ENCODE results near the gene HOXA3.

Gene HOXA3

DNA sequence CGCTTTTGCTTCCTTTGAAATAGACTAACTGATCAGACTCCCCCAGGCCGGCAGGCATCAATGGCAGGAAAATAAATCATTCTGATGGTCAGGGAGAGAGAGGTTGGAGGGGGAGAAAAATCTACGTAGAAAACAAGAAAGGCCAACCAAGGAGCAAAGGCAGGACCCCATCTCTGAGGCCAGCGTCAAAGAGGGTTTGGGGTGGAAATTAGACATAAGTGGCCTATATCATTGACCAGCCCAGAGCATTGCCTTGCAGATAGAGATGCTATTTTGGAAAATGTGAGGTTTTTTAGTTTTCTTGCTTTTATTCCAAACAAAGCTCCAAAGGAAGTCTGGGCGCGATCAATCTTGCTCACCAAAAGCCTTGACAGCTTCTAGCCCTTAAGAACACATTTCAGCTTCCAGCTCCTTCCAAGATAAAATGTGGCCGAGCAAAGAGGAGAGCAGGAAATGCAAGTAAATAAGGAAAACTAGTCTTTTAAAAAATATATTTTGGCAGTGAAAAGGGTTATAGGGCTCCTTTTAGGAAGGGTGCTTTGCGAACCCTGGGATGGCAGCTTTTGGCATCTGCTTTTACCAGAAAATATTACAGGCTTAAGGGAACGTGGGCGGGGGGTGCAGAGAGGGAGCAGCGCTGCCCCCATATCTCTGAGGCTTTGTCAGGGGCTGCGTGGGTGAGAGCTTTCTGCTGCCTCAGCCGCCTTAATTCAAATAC lies 47.9 kb downstream of the HOXA3 start:
- H3K27ac ChIP-seq (ENCODE audit: low read depth, low read length), result no peak overlapping the region
- H3K9me3 ChIP-seq (ENCODE audit: control insufficient read depth, insufficient read depth, low read length), result no peaks in the 10 kb centered on the region
- peaks cover 100% of the 10 kb centered on the region for H3K27me3 ChIP-seq (ENCODE audit: control insufficient read depth, insufficient read depth, low read length)
- no peaks in the 10 kb centered on the region for H3K36me3 ChIP-seq (ENCODE audit: control insufficient read depth, insufficient read depth, low read length)
- H3K4me1 ChIP-seq (ENCODE audit: control insufficient read depth, insufficient read depth, low read length), result peaks cover 26% of the 10 kb centered on the region
- no peak overlapping the region for H3K9ac ChIP-seq (ENCODE audit: low read depth, low read length)
- H3K4me3 ChIP-seq (ENCODE audit: low read depth, low read length), result no peak overlapping the region

DNA sequence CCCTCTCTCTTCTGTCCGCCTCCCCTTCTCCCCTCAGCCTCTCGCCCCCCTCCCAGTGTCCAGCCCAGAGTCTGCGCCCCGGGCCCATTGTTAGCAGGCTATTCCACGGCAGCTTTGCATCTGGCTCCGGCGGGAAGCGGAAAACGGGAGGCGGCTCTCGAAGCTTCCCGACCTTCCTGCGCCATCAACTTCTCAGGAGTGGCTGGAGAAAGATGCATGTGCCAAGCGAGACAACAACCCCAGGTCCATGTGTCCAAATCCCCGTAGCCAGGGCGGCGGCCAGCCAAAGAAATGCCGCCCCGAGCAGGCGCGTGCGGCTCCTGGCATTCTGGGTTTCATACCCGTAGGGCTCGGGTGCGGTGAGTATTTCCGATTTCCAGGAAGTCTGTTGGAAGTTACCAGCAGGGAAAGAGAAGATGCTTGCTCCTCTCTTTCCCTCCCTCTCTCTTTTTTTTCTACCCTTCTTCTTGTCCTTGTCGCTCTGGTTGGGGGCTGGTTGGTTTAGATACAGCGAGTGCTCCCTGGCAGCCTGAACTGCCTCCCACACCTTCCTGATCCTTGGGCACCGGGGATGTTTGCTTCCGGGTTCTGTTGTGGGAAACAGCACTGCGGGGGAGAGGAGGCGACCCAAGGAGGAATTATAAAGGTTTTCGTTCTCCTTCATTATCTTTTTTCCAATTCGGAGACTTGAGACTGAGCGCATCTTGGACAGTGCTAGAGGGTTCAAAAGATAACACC lies 48.7 kb downstream of the HOXA3 start:
- no peaks in the 10 kb centered on the region for H3K9me3 ChIP-seq (ENCODE audit: control insufficient read depth, insufficient read depth, low read length)
- H3K4me3 ChIP-seq (ENCODE audit: low read depth, low read length), result no peak overlapping the region
- peaks cover 100% of the 10 kb centered on the region for H3K27me3 ChIP-seq (ENCODE audit: control insufficient read depth, insufficient read depth, low read length)

GRCh38 chr7:27102581-27103442 lies 49.6 kb downstream of the HOXA3 start, which contains the start of gene HOXA2:
HOXA2 (minus strand) TSS chr7:27102683; CDS start chr7:27102500, 183 bp downstream.
- Histone ChIP-seq H3K27ac (ENCODE audit: low read depth, low read length) (no peak within 1 kb of the TSS), H3K4me3 (ENCODE audit: low read depth, low read length) (no peak within 1 kb of the TSS), H3K9ac (ENCODE audit: low read depth, low read length) (no peak within 1 kb of the TSS), H3K9me3 (ENCODE audit: control insufficient read depth, insufficient read depth, low read length) (no peaks in the 10 kb centered on the region), H3K36me3 (ENCODE audit: control insufficient read depth, insufficient read depth, low read length) (no peaks in the 10 kb centered on the region), H3K27me3 (ENCODE audit: control insufficient read depth, insufficient read depth, low read length) (peaks cover 100% of the 10 kb centered on the region), H3K4me1 (ENCODE audit: control insufficient read depth, insufficient read depth, low read length) (peaks cover 28% of the 10 kb centered on the region)

More for the DNA sequence above, 48.7 kb downstream of the HOXA3 start:
- Histone ChIP-seq H3K4me1 (ENCODE audit: control insufficient read depth, insufficient read depth, low read length) (peaks cover 26% of the 10 kb centered on the region), H3K27ac (ENCODE audit: low read depth, low read length) (no peak overlapping the region), H3K36me3 (ENCODE audit: control insufficient read depth, insufficient read depth, low read length) (no peaks in the 10 kb centered on the region), H3K9ac (ENCODE audit: low read depth, low read length) (no peak overlapping the region)

DNA sequence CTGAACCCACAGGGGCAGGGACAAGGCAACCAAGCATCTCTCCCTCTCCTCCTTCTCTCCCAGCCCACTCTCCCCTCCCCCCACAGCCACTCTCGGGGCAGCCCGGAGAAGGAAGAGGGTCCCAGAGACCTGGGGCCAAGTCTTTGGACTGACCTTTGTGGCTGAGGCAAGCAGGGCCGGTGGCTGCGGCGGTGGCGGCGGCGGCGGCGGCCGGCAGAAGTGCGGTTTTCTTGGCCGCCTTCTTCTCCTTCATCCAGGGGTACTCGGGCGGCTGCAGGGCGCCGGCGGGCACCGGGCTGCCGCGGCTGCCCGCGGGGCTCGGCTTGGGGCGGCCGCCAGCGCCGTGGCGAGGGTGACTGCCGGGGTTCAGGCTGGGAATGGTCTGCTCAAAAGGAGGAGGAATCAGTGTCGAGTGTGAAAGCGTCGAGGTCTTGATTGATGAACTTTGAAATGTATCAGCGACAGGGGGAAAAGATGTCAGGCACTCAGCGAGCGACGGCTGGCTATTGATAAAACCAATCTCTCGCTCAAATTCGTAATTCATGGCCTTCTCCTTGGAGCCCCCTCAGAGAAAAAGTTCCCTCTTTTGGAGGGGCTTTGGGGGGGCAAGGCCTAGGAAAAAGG lies 50.3 kb downstream of the HOXA3 start:
- H3K27ac ChIP-seq (ENCODE audit: low read depth, low read length), result no peak overlapping the region

GRCh38 chr7:27101171-27101956 lies 51.0 kb downstream of the HOXA3 start:
- Histone ChIP-seq H3K27me3 (ENCODE audit: control insufficient read depth, insufficient read depth, low read length) (peaks cover 100% of the 10 kb centered on the region), H3K27ac (ENCODE audit: low read depth, low read length) (peak overlapping the region; percentile 32), H3K4me3 (ENCODE audit: low read depth, low read length) (0 out of 2 replicates have a peak overlapping the region, but pooled peaks have one; percentile 29), H3K4me1 (ENCODE audit: control insufficient read depth, insufficient read depth, low read length) (peaks cover 33% of the 10 kb centered on the region), H3K9ac (ENCODE audit: low read depth, low read length) (no peak overlapping the region), H3K9me3 (ENCODE audit: control insufficient read depth, insufficient read depth, low read length) (no peaks in the 10 kb centered on the region), H3K36me3 (ENCODE audit: control insufficient read depth, insufficient read depth, low read length) (no peaks in the 10 kb centered on the region)

More for the DNA sequence above, 50.3 kb downstream of the HOXA3 start:
- H3K27me3 ChIP-seq (ENCODE audit: control insufficient read depth, insufficient read depth, low read length), result peaks cover 100% of the 10 kb centered on the region
- no peaks in the 10 kb centered on the region for H3K36me3 ChIP-seq (ENCODE audit: control insufficient read depth, insufficient read depth, low read length)
- no peak overlapping the region for H3K9ac ChIP-seq (ENCODE audit: low read depth, low read length)
- H3K9me3 ChIP-seq (ENCODE audit: control insufficient read depth, insufficient read depth, low read length), result no peaks in the 10 kb centered on the region
- no peak overlapping the region for H3K4me3 ChIP-seq (ENCODE audit: low read depth, low read length)
- peaks cover 32% of the 10 kb centered on the region for H3K4me1 ChIP-seq (ENCODE audit: control insufficient read depth, insufficient read depth, low read length)

- peak overlapping the region; percentile 32 for H3K27ac ChIP-seq (ENCODE audit: low read depth, low read length)
- no peak overlapping the region for H3K9ac ChIP-seq (ENCODE audit: low read depth, low read length)
- peaks cover 100% of the 10 kb centered on the region for H3K27me3 ChIP-seq (ENCODE audit: control insufficient read depth, insufficient read depth, low read length)
- no peaks in the 10 kb centered on the region for H3K9me3 ChIP-seq (ENCODE audit: control insufficient read depth, insufficient read depth, low read length)
- no peaks in the 10 kb centered on the region for H3K36me3 ChIP-seq (ENCODE audit: control insufficient read depth, insufficient read depth, low read length)
- 0 out of 2 replicates have a peak overlapping the region, but pooled peaks have one; percentile 29 for H3K4me3 ChIP-seq (ENCODE audit: low read depth, low read length)
- peaks cover 29% of the 10 kb centered on the region for H3K4me1 ChIP-seq (ENCODE audit: control insufficient read depth, insufficient read depth, low read length)
Measured at GRCh38 chr7:27100694-27101170, 51.7 kb downstream of the HOXA3 start.

DNA sequence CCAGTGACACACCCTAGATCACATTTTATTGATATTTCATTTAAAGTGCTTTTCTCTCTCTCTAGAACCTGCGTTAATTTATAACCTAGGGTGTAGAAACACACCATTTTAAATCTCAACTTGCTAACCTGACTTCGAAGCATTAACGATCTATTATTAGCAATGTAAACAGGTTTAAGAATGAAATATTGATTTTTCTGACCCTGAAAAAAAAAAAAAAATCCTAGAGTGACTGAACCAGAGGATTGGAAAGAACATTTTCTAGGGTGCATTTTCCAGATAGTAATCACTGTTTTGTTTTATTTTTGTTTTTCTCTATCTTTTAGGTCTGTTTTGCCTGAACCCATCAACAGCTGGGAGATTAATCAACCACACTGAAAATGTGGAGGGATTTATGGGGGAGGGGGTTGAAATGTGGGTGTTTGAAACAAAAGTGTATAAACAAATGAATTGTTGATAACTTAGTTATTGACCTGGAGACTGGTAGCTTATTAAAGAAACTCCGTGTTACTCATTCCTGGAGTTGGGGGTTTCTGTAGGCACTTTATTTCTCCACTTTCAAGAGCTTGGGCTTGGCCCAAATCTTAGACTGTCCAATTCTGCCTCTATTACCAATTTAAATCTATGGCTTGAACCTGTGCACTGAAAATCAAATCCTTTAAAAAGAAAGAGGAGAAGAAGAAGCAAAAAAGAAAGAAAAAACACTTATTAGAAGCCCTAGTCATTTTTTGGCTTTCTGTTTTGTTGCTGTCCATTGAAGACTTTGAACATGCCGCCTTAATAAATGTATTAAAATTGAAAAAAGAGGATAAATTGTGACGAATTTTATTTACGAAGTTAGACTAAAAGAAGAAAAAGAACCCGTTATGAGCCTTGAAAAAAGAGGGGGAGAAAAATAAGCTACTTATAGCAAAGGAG lies 52.7 kb downstream of the HOXA3 start:
- Histone ChIP-seq H3K4me3 (ENCODE audit: low read depth, low read length) (no peak overlapping the region), H3K27me3 (ENCODE audit: control insufficient read depth, insufficient read depth, low read length) (peaks cover 100% of the 10 kb centered on the region), H3K36me3 (ENCODE audit: control insufficient read depth, insufficient read depth, low read length) (no peaks in the 10 kb centered on the region), H3K27ac (ENCODE audit: low read depth, low read length) (no peak overlapping the region), H3K9me3 (ENCODE audit: control insufficient read depth, insufficient read depth, low read length) (no peaks in the 10 kb centered on the region), H3K9ac (ENCODE audit: low read depth, low read length) (no peak overlapping the region), H3K4me1 (ENCODE audit: control insufficient read depth, insufficient read depth, low read length) (peaks cover 29% of the 10 kb centered on the region)

DNA sequence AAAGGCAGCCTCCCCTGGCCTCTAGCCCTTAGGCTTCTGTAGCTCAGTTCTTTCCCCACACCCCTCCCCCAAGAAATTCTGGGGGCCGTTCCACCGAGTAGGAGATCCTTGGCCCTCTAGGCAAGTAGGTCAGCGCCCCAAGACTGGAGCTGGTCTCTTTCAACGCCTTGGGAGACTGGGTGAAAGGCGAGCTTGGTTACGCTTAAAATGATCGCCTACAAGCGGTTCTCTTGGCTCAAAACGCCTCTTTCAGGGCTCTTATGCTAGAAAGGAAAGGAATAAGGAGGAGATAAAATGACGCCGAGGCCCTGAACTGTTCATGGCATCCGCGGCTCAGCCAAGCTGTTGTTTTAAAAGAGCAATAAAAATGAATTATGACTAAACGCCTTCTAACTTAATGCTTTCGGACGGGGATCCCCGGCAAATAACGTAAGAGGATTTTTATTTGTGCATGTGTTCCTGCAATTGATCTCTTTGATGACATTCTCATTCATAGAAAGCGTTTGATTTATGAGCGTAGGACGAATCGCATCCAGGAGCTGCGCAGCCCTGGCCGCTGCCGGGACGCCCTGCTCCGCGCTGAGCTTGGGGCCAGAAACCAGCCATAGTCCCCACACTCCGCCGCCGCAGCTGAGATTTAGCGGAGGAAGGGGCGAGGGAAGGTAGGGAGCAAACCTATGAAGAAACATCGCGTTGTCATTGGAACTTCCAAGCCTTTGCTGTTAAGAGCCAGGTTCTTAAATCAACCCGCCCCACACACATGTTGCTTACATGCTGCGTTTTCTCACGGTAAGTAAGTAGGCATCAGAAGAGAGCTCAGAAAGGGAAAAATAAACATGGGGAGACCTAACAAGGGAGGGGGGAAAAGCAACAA lies 53.6 kb downstream of the HOXA3 start:
- Histone ChIP-seq H3K27me3 (ENCODE audit: control insufficient read depth, insufficient read depth, low read length) (peaks cover 100% of the 10 kb centered on the region), H3K36me3 (ENCODE audit: control insufficient read depth, insufficient read depth, low read length) (no peaks in the 10 kb centered on the region), H3K4me1 (ENCODE audit: control insufficient read depth, insufficient read depth, low read length) (peaks cover 34% of the 10 kb centered on the region), H3K27ac (ENCODE audit: low read depth, low read length) (no peak overlapping the region), H3K4me3 (ENCODE audit: low read depth, low read length) (no peak overlapping the region), H3K9ac (ENCODE audit: low read depth, low read length) (no peak overlapping the region), H3K9me3 (ENCODE audit: control insufficient read depth, insufficient read depth, low read length) (no peaks in the 10 kb centered on the region)

Data from HUES48 (cell line).